Neural cell (in vitro differentiated cells): ENCODE data around the gene GEMIN4. TPM values are rescaled to one million over a fixed set of nuclear protein-coding genes. Genes with fewer than 3 reads are reported as not detected.

ENCODE experiments used
- H2AFZ ChIP-seq: fragments of 200-600, 300-800 bp; sonication (generic), shearing (Covaris generic); 2 replicates; pipeline ENCODE4 v1.6.0; 2014; ENCODE audit warnings: low read depth, mild to moderate bottlenecking, antibody characterized with exemption, low read length, moderate library complexity
- H3F3A ChIP-seq: fragments of 200-600 bp; shearing (Covaris generic); 2 replicates; pipeline ENCODE4 v1.6.1; 2016; ENCODE audit warnings: mild to moderate bottlenecking, moderate library complexity, mixed read lengths, antibody characterized with exemption, low read length; ENCODE audit not compliant: insufficient read depth, poor library complexity, severe bottlenecking
- H3K27ac ChIP-seq: fragments of 200-600, 300-800 bp; sonication (generic), shearing (Covaris generic); 2 replicates; pipeline ENCODE4 v1.5.1; 2014; ENCODE audit warnings: mild to moderate bottlenecking, low read length, moderate library complexity
- H3K27me3 ChIP-seq: fragments of 300-800, 200-600 bp; sonication (generic), shearing (Covaris generic); 2 replicates; pipeline ENCODE4 v1.6.0; 2014; ENCODE audit warnings: mild to moderate bottlenecking, low read depth, low read length, moderate library complexity; ENCODE audit not compliant: insufficient read depth
- H3K36me3 ChIP-seq: fragments of 300-800, 200-600 bp; sonication (generic), shearing (Covaris generic); 2 replicates; pipeline ENCODE4 v1.5.1; 2014; ENCODE audit warnings: mild to moderate bottlenecking, antibody characterized with exemption, low read length, moderate library complexity; ENCODE audit not compliant: insufficient read depth
- H3K4me2 ChIP-seq: fragments of 300-800, 200-600 bp; sonication (generic), shearing (Covaris generic); 2 replicates; pipeline ENCODE4 v1.6.0; 2014; ENCODE audit warnings: mild to moderate bottlenecking, low read length
- H3K4me3 ChIP-seq: fragments of 300-800, 200-600 bp; sonication (generic), shearing (Covaris generic); 2 replicates; pipeline ENCODE4 v1.5.1; 2014; ENCODE audit warnings: mild to moderate bottlenecking, low read length, moderate library complexity
- H3K79me2 ChIP-seq: fragments of 200-600 bp; shearing (Covaris generic); replicated peaks from 2 replicates; pipeline ENCODE4 v1.6.0; 2014; ENCODE audit warnings: mild to moderate bottlenecking, low read length, moderate library complexity; ENCODE audit not compliant: insufficient read depth
- H3K9ac ChIP-seq: fragments of 300-800, 200-600 bp; sonication (generic), shearing (Covaris generic); 2 replicates; pipeline ENCODE4 v1.6.1; 2016; ENCODE audit warnings: mild to moderate bottlenecking, low read length, mixed read lengths
- H3K9me2 ChIP-seq: fragments of 200-600 bp; shearing (Covaris generic); 2 replicates; pipeline ENCODE4 v1.6.1; 2016; ENCODE audit warnings: mild to moderate bottlenecking, low read length, mixed read lengths; ENCODE audit not compliant: insufficient read depth
- H3K9me3 ChIP-seq: fragments of 200-600, 300-800 bp; sonication (generic), shearing (Covaris generic); 2 replicates; pipeline ENCODE4 v1.6.1; 2016; ENCODE audit warnings: mild to moderate bottlenecking, mixed run types, low read length, moderate library complexity, mixed read lengths
- H4K20me1 ChIP-seq: fragments of 200-600 bp; shearing (Covaris generic); 2 replicates; pipeline ENCODE4 v1.6.1; 2016; ENCODE audit warnings: mild to moderate bottlenecking, mixed run types; ENCODE audit not compliant: insufficient read depth
- EP300 ChIP-seq: fragments of 450-650 bp; conservative IDR thresholded peaks from 2 replicates; pipeline ENCODE4 v1.6.1; 2014; ENCODE audit warnings: antibody characterized with exemption, mild to moderate bottlenecking, moderate library complexity; ENCODE audit not compliant: poor library complexity, severe bottlenecking
- EZH2 ChIP-seq: fragments of 200-600, 300-800 bp; shearing (Covaris generic), sonication (generic); IDR thresholded peaks from 2 replicates; pipeline ENCODE4 v1.6.1; 2014; ENCODE audit warnings: antibody characterized with exemption, low read length, borderline replicate concordance, mild to moderate bottlenecking; ENCODE audit not compliant: insufficient read depth, poor library complexity, severe bottlenecking
- MXI1 ChIP-seq: fragments of 450-650 bp; conservative IDR thresholded peaks from 2 replicates; pipeline ENCODE4 v1.6.1; 2014; ENCODE audit warnings: antibody characterized with exemption, mild to moderate bottlenecking; ENCODE audit not compliant: poor library complexity, severe bottlenecking
- POLR2AphosphoS5 ChIP-seq: IDR thresholded peaks from 2 replicates; pipeline ENCODE4 v1.6.1; 2012
- RAD21 ChIP-seq: fragments of 450-650 bp; conservative IDR thresholded peaks from 2 replicates; pipeline ENCODE4 v1.6.1; 2014; ENCODE audit warnings: antibody characterized with exemption, mild to moderate bottlenecking, moderate library complexity
- SMC3 ChIP-seq: fragments of 450-650 bp; conservative IDR thresholded peaks from 2 replicates; pipeline ENCODE4 v1.6.1; 2014; ENCODE audit warnings: antibody characterized with exemption, mild to moderate bottlenecking, moderate library complexity; ENCODE audit not compliant: poor library complexity
- TAF1 ChIP-seq: IDR thresholded peaks from 2 replicates; pipeline ENCODE4 v1.6.1; 2012; ENCODE audit warnings: low read depth
- polyA plus RNA-seq: library from polyadenylated mRNA; depleted of rRNA; stranded (reverse); fragments of >200 nt; gene quantifications from 2 replicates; pipeline ENCODE4 v1.2.3, GENCODE V29; 2014
- TF ChIP-seq, protein P1 (sequence below): fragments of 450-650 bp; IDR thresholded peaks from 2 replicates; pipeline ENCODE4 v1.5.1; 2014; ENCODE audit warnings: antibody characterized with exemption, mild to moderate bottlenecking, moderate library complexity; ENCODE audit not compliant: poor library complexity, severe bottlenecking
- TF ChIP-seq, protein P2 (sequence below): IDR thresholded peaks from 2 replicates; pipeline ENCODE4 v1.6.1; 2012; ENCODE audit warnings: borderline replicate concordance

Gene GEMIN4
- polyA plus RNA-seq, 1 donor from 2014 or later: 4.5 TPM

DNA sequence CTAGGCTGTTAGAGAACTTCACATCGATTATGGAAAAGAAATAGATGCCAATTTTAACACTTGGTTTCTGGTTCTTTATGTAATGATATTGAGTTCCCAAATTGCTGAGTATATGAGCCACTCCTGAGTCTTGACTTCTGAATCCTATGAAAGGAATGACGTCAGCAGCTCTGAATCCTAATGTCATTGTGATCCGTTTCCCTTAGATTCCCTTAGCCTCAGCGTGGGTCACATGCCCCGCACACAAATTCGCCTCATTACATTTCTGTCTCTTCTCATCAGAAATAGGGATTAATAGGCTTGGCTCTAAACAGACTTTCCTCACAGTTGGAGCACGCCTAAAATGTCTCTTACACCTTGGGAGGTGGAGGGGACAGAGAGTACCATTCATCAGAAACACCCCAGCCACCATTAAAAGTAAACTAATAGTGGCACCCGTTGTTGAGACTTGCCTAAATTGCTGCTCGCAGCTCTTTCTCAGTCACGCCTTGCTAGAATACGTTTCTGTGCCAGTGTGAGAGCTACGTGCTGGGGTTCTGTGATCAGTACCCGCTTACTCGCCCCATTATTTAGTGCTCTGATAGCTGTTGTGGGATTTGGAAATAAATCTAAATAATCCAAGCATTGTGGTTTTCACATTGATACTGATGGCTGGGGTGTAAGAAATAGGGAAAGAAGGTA is 37.2 kb upstream of the GEMIN4 start:
- no peaks in the 10 kb centered on the region for H3K36me3 ChIP-seq

DNA sequence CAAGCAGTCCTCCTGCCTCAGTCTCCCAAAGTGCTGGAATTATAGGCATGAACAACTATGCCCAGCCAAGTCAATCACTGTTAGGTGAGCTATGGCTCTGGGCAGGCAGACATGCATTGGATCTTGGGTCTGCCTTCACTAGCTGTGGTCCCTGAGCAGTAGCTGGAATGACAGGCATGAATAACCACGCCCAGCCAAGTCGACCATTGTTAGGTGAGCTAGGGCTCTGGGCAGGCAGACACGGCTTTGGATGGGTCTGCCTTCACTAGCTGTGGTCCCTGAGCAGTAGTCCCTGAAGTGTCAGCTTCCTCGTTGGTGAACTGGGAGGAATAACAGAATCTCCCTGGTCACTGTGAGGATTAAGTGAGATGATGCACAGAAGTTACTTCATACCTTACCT is 36.5 kb upstream of the GEMIN4 start:
- no peaks in the 10 kb centered on the region for H3K27me3 ChIP-seq
- H3K9ac ChIP-seq: no peak overlapping the region
- H3K27ac ChIP-seq: no peak overlapping the region
- no peaks in the 10 kb centered on the region for H3F3A ChIP-seq
- no peaks in the 10 kb centered on the region for H3K9me2 ChIP-seq
- no peak overlapping the region for H3K4me2 ChIP-seq
- H3K36me3 ChIP-seq: no peaks in the 10 kb centered on the region
- H2AFZ ChIP-seq: no peak overlapping the region
- no peaks in the 10 kb centered on the region for H4K20me1 ChIP-seq
- no peaks in the 10 kb centered on the region for H3K9me3 ChIP-seq
- H3K79me2 ChIP-seq: peaks cover 14% of the 10 kb centered on the region
- no peak overlapping the region for H3K4me3 ChIP-seq
- no peak for TF ChIP-seq TAF1
- TF ChIP-seq, protein P1, sequence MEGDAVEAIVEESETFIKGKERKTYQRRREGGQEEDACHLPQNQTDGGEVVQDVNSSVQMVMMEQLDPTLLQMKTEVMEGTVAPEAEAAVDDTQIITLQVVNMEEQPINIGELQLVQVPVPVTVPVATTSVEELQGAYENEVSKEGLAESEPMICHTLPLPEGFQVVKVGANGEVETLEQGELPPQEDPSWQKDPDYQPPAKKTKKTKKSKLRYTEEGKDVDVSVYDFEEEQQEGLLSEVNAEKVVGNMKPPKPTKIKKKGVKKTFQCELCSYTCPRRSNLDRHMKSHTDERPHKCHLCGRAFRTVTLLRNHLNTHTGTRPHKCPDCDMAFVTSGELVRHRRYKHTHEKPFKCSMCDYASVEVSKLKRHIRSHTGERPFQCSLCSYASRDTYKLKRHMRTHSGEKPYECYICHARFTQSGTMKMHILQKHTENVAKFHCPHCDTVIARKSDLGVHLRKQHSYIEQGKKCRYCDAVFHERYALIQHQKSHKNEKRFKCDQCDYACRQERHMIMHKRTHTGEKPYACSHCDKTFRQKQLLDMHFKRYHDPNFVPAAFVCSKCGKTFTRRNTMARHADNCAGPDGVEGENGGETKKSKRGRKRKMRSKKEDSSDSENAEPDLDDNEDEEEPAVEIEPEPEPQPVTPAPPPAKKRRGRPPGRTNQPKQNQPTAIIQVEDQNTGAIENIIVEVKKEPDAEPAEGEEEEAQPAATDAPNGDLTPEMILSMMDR: no peak
- TF ChIP-seq SMC3: no peak
- TF ChIP-seq POLR2AphosphoS5: no peak
- TF ChIP-seq MXI1: no peak
- TF ChIP-seq EZH2: no peak
- TF ChIP-seq EP300: no peak
- TF ChIP-seq, protein P2, sequence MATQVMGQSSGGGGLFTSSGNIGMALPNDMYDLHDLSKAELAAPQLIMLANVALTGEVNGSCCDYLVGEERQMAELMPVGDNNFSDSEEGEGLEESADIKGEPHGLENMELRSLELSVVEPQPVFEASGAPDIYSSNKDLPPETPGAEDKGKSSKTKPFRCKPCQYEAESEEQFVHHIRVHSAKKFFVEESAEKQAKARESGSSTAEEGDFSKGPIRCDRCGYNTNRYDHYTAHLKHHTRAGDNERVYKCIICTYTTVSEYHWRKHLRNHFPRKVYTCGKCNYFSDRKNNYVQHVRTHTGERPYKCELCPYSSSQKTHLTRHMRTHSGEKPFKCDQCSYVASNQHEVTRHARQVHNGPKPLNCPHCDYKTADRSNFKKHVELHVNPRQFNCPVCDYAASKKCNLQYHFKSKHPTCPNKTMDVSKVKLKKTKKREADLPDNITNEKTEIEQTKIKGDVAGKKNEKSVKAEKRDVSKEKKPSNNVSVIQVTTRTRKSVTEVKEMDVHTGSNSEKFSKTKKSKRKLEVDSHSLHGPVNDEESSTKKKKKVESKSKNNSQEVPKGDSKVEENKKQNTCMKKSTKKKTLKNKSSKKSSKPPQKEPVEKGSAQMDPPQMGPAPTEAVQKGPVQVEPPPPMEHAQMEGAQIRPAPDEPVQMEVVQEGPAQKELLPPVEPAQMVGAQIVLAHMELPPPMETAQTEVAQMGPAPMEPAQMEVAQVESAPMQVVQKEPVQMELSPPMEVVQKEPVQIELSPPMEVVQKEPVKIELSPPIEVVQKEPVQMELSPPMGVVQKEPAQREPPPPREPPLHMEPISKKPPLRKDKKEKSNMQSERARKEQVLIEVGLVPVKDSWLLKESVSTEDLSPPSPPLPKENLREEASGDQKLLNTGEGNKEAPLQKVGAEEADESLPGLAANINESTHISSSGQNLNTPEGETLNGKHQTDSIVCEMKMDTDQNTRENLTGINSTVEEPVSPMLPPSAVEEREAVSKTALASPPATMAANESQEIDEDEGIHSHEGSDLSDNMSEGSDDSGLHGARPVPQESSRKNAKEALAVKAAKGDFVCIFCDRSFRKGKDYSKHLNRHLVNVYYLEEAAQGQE: no peak
- TF ChIP-seq RAD21: no peak

More for the DNA sequence above, 37.2 kb upstream of the GEMIN4 start:
- no peaks in the 10 kb centered on the region for H3K27me3 ChIP-seq
- no peaks in the 10 kb centered on the region for H3F3A ChIP-seq
- peaks cover 9% of the 10 kb centered on the region for H3K79me2 ChIP-seq
- H3K4me2 ChIP-seq: no peak overlapping the region
- H3K9me3 ChIP-seq: no peaks in the 10 kb centered on the region
- H3K9me2 ChIP-seq: no peaks in the 10 kb centered on the region
- H4K20me1 ChIP-seq: no peaks in the 10 kb centered on the region
- H3K9ac ChIP-seq: no peak overlapping the region
- no peak overlapping the region for H3K27ac ChIP-seq
- H3K4me3 ChIP-seq: no peak overlapping the region
- H2AFZ ChIP-seq: no peak overlapping the region
- TF ChIP-seq, protein P2: no peak
- TF ChIP-seq EZH2 (no peak), MXI1 (no peak), TAF1 (no peak), SMC3 (no peak)
